ENCODE data around the gene MAP2K5.

The MAP2K5 gene

DNA sequence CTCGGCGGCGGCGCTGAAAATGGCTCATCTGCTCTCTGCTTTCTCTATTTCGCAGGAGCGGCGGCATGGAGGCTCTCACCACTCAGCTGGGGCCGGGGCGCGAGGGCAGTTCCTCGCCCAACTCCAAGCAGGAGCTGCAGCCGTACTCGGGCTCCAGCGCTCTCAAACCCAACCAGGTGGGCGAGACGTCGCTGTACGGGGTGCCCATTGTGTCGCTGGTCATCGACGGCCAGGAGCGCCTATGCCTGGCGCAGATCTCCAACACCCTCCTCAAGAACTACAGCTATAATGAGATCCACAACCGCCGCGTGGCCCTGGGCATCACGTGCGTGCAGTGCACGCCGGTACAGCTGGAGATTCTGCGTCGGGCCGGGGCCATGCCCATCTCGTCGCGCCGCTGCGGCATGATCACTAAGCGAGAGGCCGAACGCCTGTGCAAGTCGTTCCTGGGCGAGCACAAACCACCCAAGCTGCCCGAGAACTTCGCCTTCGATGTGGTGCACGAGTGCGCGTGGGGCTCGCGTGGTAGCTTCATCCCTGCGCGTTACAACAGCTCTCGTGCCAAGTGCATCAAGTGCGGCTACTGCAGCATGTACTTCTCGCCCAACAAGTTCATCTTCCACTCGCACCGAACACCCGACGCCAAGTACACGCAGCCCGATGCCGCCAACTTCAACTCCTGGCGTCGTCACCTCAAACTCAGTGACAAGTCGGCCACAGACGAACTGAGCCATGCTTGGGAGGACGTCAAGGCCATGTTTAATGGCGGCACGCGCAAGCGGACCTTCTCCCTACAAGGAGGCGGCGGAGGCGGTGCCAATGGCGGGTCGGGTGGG lies 283.6 kb downstream of the MAP2K5 start:
- DNase-seq (ENCODE audit: low read depth) = no peak

- no peak for DNase-seq (ENCODE audit: low read depth)
Observed at GRCh38 chr15:67826717-67827561, 284.4 kb downstream of the MAP2K5 start.

DNA sequence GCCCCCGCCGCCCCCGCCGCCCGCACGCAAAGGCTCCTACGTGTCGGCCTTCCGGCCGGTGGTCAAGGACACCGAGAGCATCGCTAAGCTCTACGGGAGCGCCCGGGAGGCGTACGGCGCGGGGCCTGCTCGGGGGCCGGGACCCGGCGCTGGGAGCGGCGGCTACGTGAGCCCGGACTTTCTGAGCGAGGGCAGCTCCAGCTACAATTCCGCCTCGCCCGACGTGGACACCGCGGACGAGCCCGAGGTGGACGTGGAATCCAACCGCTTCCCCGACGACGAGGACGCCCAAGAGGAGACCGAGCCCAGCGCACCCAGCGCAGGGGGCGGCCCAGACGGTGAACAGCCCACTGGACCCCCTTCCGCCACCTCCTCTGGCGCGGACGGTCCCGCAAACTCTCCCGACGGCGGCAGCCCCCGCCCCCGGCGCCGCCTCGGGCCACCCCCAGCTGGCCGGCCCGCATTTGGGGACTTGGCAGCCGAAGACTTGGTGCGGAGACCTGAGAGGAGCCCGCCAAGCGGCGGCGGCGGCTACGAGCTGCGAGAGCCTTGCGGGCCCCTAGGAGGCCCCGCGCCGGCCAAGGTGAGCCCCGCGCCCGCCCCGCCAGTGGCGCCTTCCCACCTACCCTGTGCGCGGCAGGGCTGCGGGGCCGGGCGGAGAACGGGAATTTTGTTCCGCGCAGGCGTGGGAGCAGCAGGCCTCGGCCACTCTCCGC lies 285.2 kb downstream of the MAP2K5 start:
- DNase-seq (ENCODE audit: low read depth) = no peak

- no peak for DNase-seq (ENCODE audit: low read depth)
Observed at GRCh38 chr15:67828278-67828968, 285.9 kb downstream of the MAP2K5 start.

DNA sequence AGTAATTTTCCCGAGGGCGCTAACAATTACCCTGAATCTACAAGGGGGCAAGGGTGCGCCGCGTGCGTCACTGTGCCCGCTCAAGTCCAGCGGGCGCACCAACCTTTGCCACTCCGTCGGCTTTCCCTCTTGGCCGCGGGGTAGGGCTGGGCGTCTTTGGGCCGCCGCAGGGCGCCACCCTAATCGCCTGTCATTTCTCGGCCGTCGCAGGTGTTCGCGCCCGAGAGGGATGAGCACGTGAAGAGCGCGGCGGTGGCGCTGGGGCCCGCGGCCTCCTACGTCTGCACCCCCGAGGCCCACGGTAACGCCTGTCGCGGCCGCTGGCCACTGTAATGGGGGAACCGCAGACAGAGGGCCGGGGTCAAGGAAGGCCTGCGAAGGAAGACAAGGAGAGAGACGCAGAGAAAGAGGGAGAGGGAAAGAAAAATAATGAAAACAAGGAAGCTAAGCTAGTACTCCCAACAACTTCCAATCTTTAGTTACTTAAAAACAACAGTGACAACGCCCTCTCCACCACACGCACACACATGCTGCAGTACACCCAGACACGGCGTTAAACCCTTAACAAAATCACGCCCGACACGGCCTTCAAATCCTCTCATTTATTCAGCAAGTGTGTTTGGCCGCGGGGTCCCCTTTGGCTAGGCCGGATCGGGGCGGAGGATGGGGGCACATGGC lies 286.6 kb downstream of the MAP2K5 start:
- DNase-seq (ENCODE audit: low read depth) = no peak

DNA sequence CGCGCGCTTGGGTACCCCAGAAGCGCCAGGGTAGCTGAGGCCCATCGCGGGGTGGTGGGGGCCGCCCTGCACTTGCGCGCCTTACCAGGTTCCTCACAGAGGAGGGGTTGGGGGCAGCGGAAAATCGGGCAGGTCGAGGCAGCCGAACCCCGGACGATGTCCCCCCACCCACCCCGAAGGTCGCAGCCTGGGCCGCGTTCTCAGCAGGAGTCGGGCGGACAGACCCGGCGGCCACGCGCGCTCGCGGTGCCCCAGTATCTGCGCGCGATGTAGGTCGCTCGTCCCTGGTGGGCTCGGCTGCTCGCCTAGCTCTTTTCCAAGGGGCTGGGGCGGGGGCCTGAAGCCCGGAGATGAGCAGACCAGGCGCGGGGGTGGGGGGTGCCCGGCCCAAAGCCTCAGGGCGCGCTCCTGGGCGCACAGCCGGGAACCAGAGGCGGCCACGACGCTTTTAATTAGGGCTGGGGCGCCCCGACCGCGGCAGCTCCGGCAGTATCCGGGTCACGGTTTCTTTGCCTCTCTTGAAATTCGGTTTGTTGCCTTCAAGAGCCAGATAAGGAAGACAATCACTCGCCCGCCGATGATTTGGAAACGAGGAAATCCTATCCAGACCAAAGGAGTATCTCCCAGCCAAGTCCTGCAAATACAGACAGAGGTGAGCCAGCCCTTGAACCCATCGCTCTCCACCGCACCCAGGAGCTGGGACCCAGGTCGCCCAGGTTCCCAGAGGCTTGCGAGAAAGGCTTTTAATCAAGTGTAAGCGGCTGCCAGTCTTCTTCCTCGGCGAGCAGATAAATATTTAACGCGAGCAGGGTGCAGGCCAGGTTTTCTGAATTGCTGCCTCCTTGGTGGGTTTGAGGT lies 287.4 kb downstream of the MAP2K5 start:
- no peak for DNase-seq (ENCODE audit: low read depth)

DNA sequence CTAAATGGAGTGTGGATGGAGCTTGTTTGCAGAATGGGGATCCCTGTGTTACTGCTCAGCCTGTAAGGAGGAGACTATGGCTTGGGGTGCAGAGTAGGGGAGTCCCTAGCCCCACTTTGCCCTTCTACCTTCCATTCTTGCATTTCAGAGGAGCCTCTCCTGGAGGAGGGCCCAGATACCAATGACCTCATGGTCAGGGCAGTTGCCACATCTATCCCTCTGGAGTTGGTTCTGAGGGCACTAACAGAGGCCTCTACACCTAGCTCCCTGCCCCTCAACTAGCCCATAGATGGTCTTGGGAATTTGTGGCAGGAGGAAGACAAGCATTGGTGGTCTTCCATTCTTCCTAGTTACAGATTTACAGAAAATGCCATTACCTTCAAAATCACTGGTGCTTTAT lies 288.9 kb downstream of the MAP2K5 start:
- DNase-seq (ENCODE audit: low read depth) = no peak

DNA sequence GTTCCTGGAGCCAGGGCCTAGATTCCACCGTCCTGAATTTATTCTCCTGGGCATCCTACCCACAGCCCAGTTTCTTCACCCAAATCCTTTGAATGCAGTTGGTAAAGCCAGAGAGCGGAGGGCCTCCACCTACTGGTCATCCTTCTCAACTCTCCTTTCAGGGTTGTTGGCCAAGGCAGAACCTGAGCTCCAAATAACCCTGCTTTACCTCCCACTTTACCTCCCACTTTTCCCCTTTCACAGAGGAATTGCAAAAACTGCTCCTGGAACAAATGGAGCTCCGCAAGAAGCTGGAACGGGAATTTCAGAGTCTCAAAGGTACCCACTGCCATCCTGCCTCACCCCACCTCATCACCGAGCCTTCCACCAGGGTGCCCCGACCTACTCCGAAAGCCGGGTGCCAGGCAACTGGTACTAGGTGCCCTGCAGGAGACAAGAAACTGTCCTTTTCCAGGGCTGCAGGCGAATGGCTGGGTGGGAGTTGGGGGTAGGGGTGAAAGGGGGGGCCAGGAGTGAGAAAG lies 289.6 kb downstream of the MAP2K5 start:
- DNase-seq (ENCODE audit: low read depth) = no peak

GRCh38 chr15:67832897-67833709 lies 290.6 kb downstream of the MAP2K5 start:
- no peak for DNase-seq (ENCODE audit: low read depth)

- DNase-seq (ENCODE audit: low read depth) = no peak
Observed at GRCh38 chr15:67833710-67834511, 291.4 kb downstream of the MAP2K5 start.

GRCh38 chr15:67834581-67835296 lies 292.2 kb downstream of the MAP2K5 start:
- DNase-seq (ENCODE audit: low read depth) = no peak

DNA sequence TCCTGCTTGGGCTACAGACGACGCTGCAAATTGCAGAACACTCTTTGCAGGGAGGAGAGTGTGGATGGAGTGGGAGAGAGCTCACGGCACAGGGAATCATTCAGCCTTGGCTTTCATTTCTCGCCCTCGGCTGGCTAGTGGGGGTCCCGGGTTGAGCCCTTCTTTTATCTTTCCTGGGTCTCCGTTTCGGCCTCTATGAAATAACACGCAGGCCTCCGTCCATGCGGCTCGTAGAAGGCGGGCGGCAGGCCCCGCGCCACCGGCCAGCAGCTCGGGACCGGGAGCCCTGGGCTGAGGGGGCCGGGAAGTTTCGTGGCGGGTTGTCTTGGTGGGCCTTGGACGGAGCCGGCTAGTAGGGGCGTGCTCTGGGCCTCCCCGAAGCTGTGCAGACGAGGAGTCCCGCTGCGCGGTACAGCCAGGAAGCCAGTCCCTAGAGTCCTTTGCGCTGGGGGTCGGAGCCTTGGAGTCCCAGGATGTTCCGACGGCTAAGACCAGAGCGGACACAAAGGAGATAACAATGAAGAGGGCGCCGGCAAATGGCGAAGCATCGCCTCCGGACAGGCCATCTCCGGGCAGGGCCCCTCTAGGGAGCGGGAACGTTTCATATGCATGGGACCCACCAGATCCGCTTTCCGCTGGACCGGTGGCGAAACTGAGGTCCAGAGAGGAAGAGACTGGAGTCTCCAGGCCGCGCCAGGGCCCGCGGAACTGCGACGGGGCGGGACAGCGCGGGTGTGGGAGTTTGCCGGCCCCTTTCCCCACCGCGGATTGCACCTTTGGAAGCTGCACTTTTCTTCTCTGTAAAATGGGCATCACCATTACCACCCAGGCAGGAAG lies 293.0 kb downstream of the MAP2K5 start:
- DNase-seq (ENCODE audit: low read depth) = no peak

- no peak for DNase-seq (ENCODE audit: low read depth)
Observed at GRCh38 chr15:67836134-67836455, 293.6 kb downstream of the MAP2K5 start.

DNA sequence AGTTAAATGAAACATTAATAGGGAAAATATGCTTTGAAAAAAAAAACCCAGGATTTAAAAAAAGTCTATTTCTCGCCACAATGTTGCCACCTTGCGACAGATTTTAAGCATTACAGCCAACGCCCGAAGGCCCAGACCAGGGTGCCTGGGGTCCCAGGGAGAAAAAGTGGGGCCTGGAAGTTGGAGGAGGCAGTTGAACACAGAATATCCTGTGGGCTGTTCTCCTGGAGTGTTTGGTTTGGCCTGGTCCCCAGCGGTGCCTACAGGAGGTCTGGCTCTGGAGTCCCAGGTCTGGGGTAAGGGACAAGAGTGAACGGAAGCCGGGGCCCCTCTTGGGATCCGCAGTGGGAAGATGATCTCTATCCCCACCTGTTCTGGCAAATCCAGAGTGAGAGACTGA lies 294.0 kb downstream of the MAP2K5 start:
- DNase-seq (ENCODE audit: low read depth) = no peak

DNA sequence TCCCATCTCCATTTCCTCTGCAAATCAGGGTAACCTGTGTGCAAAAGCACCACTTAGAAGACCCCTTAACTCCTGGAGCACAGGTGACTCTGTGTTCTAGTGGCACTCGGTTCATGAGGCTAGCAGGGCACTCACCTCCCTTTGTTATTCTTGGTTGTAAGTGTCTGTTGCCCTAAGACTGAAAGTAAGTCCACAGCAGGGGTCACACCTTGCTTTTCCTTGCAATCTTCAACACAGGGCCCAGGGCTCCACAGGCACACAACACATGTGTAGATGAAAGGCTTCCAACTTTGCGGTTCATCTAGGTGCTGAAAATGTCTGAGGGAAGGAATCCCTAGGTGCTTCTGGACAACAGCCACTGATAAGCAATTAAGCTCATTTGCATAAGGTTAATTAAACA lies 294.5 kb downstream of the MAP2K5 start:
- DNase-seq (ENCODE audit: low read depth) = no peak

- no peak for DNase-seq (ENCODE audit: low read depth)
Observed at GRCh38 chr15:67838789-67839332, 296.4 kb downstream of the MAP2K5 start.

DNA sequence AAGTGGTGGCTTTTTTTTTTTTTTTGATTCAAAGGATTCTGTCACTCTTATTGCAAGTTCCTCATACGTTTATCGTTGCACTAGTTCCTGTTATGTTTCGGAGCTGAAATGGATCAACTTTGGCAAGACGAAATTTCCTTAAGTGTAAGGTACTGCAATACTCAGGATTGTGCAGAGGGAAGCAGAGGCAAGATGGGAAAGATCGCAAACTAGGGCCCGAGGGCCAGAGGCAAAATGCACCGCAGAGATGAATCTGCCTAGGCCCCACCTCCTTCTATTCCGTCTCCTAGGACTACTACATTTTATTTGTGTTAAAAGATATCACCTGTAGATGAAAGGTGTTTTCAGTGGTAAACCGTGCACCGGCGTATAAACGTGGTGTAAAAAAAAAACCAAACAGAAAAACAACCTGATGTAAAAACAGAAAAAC lies 297.0 kb downstream of the MAP2K5 start:
- DNase-seq (ENCODE audit: low read depth) = no peak

All from activated T-cell treated with anti-CD3 and anti-CD28 coated beads for 48 hours (primary cell).